Right lobe of liver (tissue), 6 donors: ENCODE data around the gene FIBP. TPM values are rescaled to one million over a fixed set of nuclear protein-coding genes. Genes with fewer than 3 reads are reported as not detected.

Experiments used
- ATAC-seq, 4 donors: fragments of 200-7000 bp; cut with Tn5 transposase; one replicate each; pipeline ENCODE4 v1.9.1; 2020; ENCODE audit warnings: mild to moderate bottlenecking in 4 of 4, moderate library complexity in 4 of 4
- DNase-seq, 3 donors: peaks; one replicate each; pipeline ENCODE4 v3.0.0-alpha.2; 2020
- H3K27ac ChIP-seq, 3 donors: fragments of 200-600 bp; one replicate each; pipeline ENCODE4 v1.8.0; 2022
- H3K27me3 ChIP-seq, 2 donors: fragments of 200-600 bp; one replicate each; pipeline ENCODE4 v1.8.0; 2022
- H3K36me3 ChIP-seq, 4 donors: fragments of 200-600 bp; sonication (generic) in 1 of 4; one replicate each; pipeline versions ENCODE4 v1.5.1 to v1.8.0; 2017 to 2022; ENCODE audit warnings: control low read depth in 1 of 4
- H3K4me1 ChIP-seq, 4 donors: fragments of 200-600 bp; sonication (generic) in 1 of 4; one replicate each; pipeline versions ENCODE4 v1.5.1 to v1.8.0; 2017 to 2022; ENCODE audit warnings: control low read depth in 1 of 4
- H3K4me3 ChIP-seq, 3 donors: fragments of 200-600 bp; one replicate each; pipeline ENCODE4 v1.8.0; 2022
- H3K9me3 ChIP-seq, 4 donors: fragments of 200-600 bp; sonication (generic) in 1 of 4; one replicate each; pipeline versions ENCODE4 v1.5.1 to v1.8.0; 2017 to 2022; ENCODE audit warnings: control low read depth in 1 of 4
- CTCF ChIP-seq, 4 donors: fragments of 200-600 bp in 3 of 4; fragments of 450-650 bp in 1 of 4; IDR thresholded peaks; one replicate each; pipeline versions ENCODE4 v1.5.1 to v1.8.0; 2016 to 2022; ENCODE audit warnings: antibody characterized with exemption in 4 of 4, mild to moderate bottlenecking in 2 of 4
- POLR2A ChIP-seq: fragments of 450-650 bp; IDR thresholded peaks from one replicate; pipeline ENCODE4 v1.6.1; 2017; ENCODE audit warnings: antibody characterized with exemption, mild to moderate bottlenecking
- WGBS: methylation state at CpG from one replicate; pipeline ENCODE4 v1.1.6; 2018; ENCODE audit warnings: low coverage, low lambda C conversion rate; ENCODE audit not compliant: insufficient coverage; ENCODE audit errors: missing lambda C conversion rate; 5-methylcytosine and 5-hydroxymethylcytosine counted together
- intact Hi-C, 2 donors: fragments of 100-400 bp; cut with DNase I; formaldehyde crosslinking; loops; one replicate each; pipeline versions ENCODE4 v1.11.2 to v1.14.1; 2022
- total RNA-seq, 6 experiments: library from RNA; depleted of rRNA in 2 of 6; stranded (reverse); fragments of >200 nt in 2 of 6; fragmentation: NEBNext Ultra II Directional in 3 of 6; extraction: Animal tissue kit (Norgen Biotek cat#: 25700) in 3 of 6; gene quantifications; one replicate each; pipeline versions ENCODE4 v1.1.0 to v1.2.4, GENCODE V29; 2016 to 2023
- donor health status: DM: no; HTN: yes; CAD: no.
- donor health status: DM: no; HTN: no; CAD: no.
- donor health status: DM: no; HTN: no; CAD: no.
- donor health status: DM: no; HTN: yes; CAD: no.
- donor health status: DM: no; HTN: yes; CAD: no.

Gene FIBP
- total RNA-seq, 6 experiments from 2014 or later, result 19.4 to 66.1 (median 23.3) TPM

GRCh38 chr11:65931773-65932557 is 43.7 kb upstream of the FIBP start:
- H3K4me3 ChIP-seq, result no peak overlapping the region
- DNase-seq (no peak), ATAC-seq (no peak)
- H3K27me3 ChIP-seq, result no peaks in the 10 kb centered on the region
- intact Hi-C loops, result no loop called here
- no peaks in the 10 kb centered on the region for H3K9me3 ChIP-seq
- H3K27ac ChIP-seq, result no peak overlapping the region
- TF ChIP-seq POLR2A, result no peak
- TF ChIP-seq CTCF (IDR thresholded peaks at IDR 0.05), result no peak
- H3K4me1 ChIP-seq, result no peaks in the 10 kb centered on the region
- 43% methylated on average over 10 of the region's 13 CpGs for WGBS
- H3K36me3 ChIP-seq, result no peaks in the 10 kb centered on the region

DNA sequence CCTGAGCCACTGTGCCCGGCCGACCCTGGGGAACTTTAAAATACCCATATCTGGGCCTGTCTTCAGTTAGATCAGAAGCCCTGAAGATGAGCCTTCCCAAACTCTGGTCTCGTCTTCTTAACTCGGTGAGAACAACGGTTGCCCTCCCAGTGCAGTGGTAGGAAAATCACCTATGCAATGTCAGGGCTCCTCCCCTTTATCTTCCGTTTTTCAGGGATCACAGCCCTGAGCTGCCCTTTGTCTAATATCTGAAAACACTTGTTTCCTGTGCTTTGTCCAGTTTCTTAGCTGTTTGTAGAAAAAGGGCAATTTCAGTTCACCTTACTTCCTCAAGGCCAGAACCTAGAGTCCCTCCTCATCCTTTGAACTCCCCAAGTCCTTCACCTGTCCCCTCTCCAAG is 40.4 kb upstream of the FIBP start:
- intact Hi-C loops, result no loop called here
- WGBS, result 69% methylated on average over 6 of the region's 6 CpGs
- H3K27me3 ChIP-seq, result no peaks in the 10 kb centered on the region
- no peaks in the 10 kb centered on the region for H3K9me3 ChIP-seq
- no peaks in the 10 kb centered on the region for H3K4me1 ChIP-seq
- TF ChIP-seq POLR2A (no peak), CTCF (IDR thresholded peaks at IDR 0.05) (no peak)
- ATAC-seq (no peak), DNase-seq (no peak)
- H3K36me3 ChIP-seq, result no peaks in the 10 kb centered on the region
- H3K27ac ChIP-seq, result no peak overlapping the region
- H3K4me3 ChIP-seq, result no peak overlapping the region

DNA sequence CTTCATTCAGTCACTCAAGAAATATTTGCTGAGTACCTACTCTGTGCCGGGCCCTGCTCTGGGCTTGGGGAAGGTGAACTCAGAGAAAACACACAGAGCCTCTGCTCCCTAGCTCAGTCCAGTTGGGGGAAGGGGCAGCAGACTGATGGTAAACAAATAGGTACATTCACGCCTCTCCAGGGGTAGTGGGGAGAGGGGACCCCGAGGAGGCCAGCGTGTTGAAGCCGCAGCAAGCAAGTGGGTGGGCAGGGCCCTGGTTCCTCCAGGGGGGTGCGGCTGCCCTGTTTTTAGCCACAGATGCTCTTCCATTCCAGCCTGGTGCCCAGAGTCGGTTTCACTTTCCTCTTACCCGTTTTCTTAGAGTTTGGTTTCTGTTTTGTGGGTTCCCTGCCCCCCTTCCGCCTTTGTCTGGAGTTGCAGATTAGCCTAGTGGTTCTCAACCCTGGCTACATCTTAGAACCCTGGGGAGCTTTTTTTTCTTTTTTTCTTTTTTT is 39.7 kb upstream of the FIBP start:
- no peaks in the 10 kb centered on the region for H3K4me1 ChIP-seq
- H3K4me3 ChIP-seq, result no peak overlapping the region
- H3K9me3 ChIP-seq, result no peaks in the 10 kb centered on the region
- WGBS, result 27% methylated on average over 3 of the region's 9 CpGs
- H3K27ac ChIP-seq, result peak overlapping the region in 1 of 3 donors; percentile 15
- ATAC-seq, result peak; percentile 60 to 85 (median 68)
- peaks cover 0 to 4% (median 2%) of the 10 kb centered on the region in 4 donors for H3K36me3 ChIP-seq
- intact Hi-C loops, result no loop called here
- TF ChIP-seq CTCF (IDR thresholded peaks at IDR 0.05) (no peak), POLR2A (no peak)
- DNase-seq, result peak in 1 of 3 donors; percentile 36
- no peaks in the 10 kb centered on the region for H3K27me3 ChIP-seq

- intact Hi-C loops, result no loop called here
- Histone ChIP-seq H3K27ac (no peak overlapping the region), H3K27me3 (no peaks in the 10 kb centered on the region), H3K4me1 (peaks cover 0 to 6% (median 2%) of the 10 kb centered on the region in 4 donors), H3K36me3 (peaks cover 0 to 11% (median 3%) of the 10 kb centered on the region in 4 donors), H3K9me3 (no peaks in the 10 kb centered on the region), H3K4me3 (no peak overlapping the region)
- no peak for TF ChIP-seq CTCF (IDR thresholded peaks at IDR 0.05)
- TF ChIP-seq POLR2A, result no peak
- no peak for ATAC-seq
- WGBS, result 29% methylated on average over 2 of the region's 2 CpGs
- no peak for DNase-seq
Observed at GRCh38 chr11:65925397-65925796, 37.1 kb upstream of the FIBP start.
